GM23248 (cell line): ENCODE results near the gene GPR61. TPM values are rescaled to one million over a fixed set of nuclear protein-coding genes. Genes with fewer than 3 reads are reported as not detected.

Experiments
- DNase-seq: peaks from one replicate; pipeline ENCODE4 v3.0.0-alpha.2; 2015
- H2AFZ ChIP-seq: fragments of 200-600 bp; sonication (generic); 2 replicates; pipeline ENCODE4 v1.6.1; 2016; ENCODE audit warnings: antibody characterized with exemption
- H3F3A ChIP-seq: fragments of 200-600 bp; sonication (generic); 2 replicates; pipeline ENCODE4 v1.6.1; 2016; ENCODE audit warnings: mild to moderate bottlenecking, antibody characterized with exemption, mixed run types; ENCODE audit not compliant: insufficient read depth
- H3K27ac ChIP-seq: fragments of 200-600 bp; sonication (generic); 2 replicates; pipeline ENCODE4 v1.5.1; 2016; ENCODE audit warnings: mild to moderate bottlenecking
- H3K27me3 ChIP-seq: fragments of 200-600 bp; sonication (generic); replicated peaks from 2 replicates; pipeline ENCODE4 v1.6.1; 2016; ENCODE audit warnings: mild to moderate bottlenecking; ENCODE audit not compliant: insufficient read depth
- H3K36me3 ChIP-seq: fragments of 200-600 bp; sonication (generic); 2 replicates; pipeline ENCODE4 v1.6.1; 2016; ENCODE audit warnings: low read depth, mild to moderate bottlenecking
- H3K4me1 ChIP-seq: fragments of 200-600 bp; sonication (generic); 2 replicates; pipeline ENCODE4 v1.6.1; 2016; ENCODE audit warnings: mild to moderate bottlenecking; ENCODE audit not compliant: insufficient read depth
- H3K4me2 ChIP-seq: fragments of 200-600 bp; sonication (generic); one replicate; pipeline ENCODE4 v1.6.1; 2016; ENCODE audit warnings: mild to moderate bottlenecking; ENCODE audit not compliant: unreplicated experiment
- H3K4me3 ChIP-seq: fragments of 200-600 bp; sonication (generic); 2 replicates; pipeline ENCODE4 v1.5.1; 2016; ENCODE audit warnings: mild to moderate bottlenecking
- H3K79me2 ChIP-seq: fragments of 200-600 bp; sonication (generic); 2 replicates; pipeline ENCODE4 v1.6.1; 2016; ENCODE audit warnings: mild to moderate bottlenecking; ENCODE audit not compliant: insufficient read depth
- H3K9ac ChIP-seq: fragments of 200-600 bp; sonication (generic); 2 replicates; pipeline ENCODE4 v1.6.1; 2016; ENCODE audit warnings: mild to moderate bottlenecking
- H3K9me2 ChIP-seq: fragments of 200-600 bp; sonication (generic); 2 replicates; pipeline ENCODE4 v1.6.1; 2016; ENCODE audit warnings: mixed run types, mild to moderate bottlenecking, moderate library complexity; ENCODE audit not compliant: insufficient read depth
- H3K9me3 ChIP-seq: fragments of 200-600 bp; sonication (generic); one replicate; pipeline ENCODE4 v1.6.1; 2017; ENCODE audit warnings: low read depth
- H4K20me1 ChIP-seq: fragments of 200-600 bp; sonication (generic); 2 replicates; pipeline ENCODE4 v1.6.0; 2016; ENCODE audit not compliant: insufficient read depth
- EZH2 ChIP-seq: fragments of 200-600 bp; sonication (generic); IDR thresholded peaks from 2 replicates; pipeline ENCODE4 v1.6.1; 2018; ENCODE audit warnings: antibody characterized with exemption, mild to moderate bottlenecking; ENCODE audit not compliant: insufficient read depth, poor library complexity, severe bottlenecking
- EZH2phosphoT487 ChIP-seq: fragments of 200-600 bp; sonication (generic); IDR thresholded peaks from 2 replicates; pipeline ENCODE4 v1.6.1; 2018; ENCODE audit warnings: antibody characterized with exemption, moderate library complexity, mild to moderate bottlenecking, low read depth; ENCODE audit not compliant: insufficient read depth
- WGBS, 2 experiments: methylation state at CpG; one replicate each; pipeline ENCODE4 v1.1.6; 2015 to 2017; ENCODE audit warnings: low lambda C conversion rate in 2 of 2, low coverage in 1 of 2; ENCODE audit errors: missing lambda C conversion rate in 2 of 2; 5-methylcytosine and 5-hydroxymethylcytosine counted together
- in situ Hi-C: fragments of 300-500 bp; cut with MboI; formaldehyde crosslinking; loops from 2 replicates; pipeline ENCODE4 v1.15.0; 2020
- polyA plus RNA-seq: library from polyadenylated mRNA; unstranded; fragments of >200 nt; fragmentation: Nextera tagmentation; extraction: Ambion mirVana; gene quantifications from 2 replicates; pipeline ENCODE4 v1.2.1, GENCODE V29; 2016
- total RNA-seq: library from RNA; depleted of rRNA; stranded (reverse); fragments of >200 nt; shearing (Covaris generic); gene quantifications from 2 replicates; pipeline ENCODE4 v1.2.3, GENCODE V29; 2014

Gene GPR61
- total and polyA plus RNA-seq, 2 experiments from 2014 or later: not detected

DNA sequence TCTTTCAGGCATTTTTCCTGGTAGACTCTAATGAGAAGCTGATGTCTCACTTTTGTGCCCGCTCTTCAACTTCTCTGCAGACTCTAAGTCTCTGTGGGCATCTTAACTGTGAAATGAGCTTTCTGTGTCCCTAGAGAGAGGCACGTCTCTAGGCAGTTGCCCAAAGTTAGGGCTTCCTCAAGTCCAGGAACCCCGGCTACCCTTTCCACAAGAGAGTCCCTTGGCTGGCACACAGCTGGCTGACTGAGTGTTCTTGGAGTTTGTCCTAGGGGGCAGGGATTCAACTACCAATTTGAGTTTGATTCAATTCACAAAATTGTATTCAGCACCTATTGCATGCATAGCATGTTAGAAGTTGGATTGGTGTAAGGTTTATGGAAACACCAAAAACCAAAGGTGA, 1.4 kb downstream of the GPR61 start:
- no peaks in the 10 kb centered on the region for H4K20me1 ChIP-seq
- no peak overlapping the region for H2AFZ ChIP-seq
- H3K4me1 ChIP-seq: no peaks in the 10 kb centered on the region
- no peaks in the 10 kb centered on the region for H3K79me2 ChIP-seq
- no peaks in the 10 kb centered on the region for H3K9me3 ChIP-seq
- no peak for DNase-seq
- TF ChIP-seq EZH2phosphoT487: no peak
- no peak for TF ChIP-seq EZH2
- H3K9me2 ChIP-seq: no peaks in the 10 kb centered on the region
- no peak overlapping the region for H3K4me3 ChIP-seq
- in situ Hi-C loops: loop anchor here (10.0 kb wide), 2 partner anchors 184 to 444 kb away; partner anchors contain the start of gene AHCYL1
- H3K9ac ChIP-seq: no peak overlapping the region
- no peaks in the 10 kb centered on the region for H3F3A ChIP-seq
- WGBS, 2 experiments: 7 to 16% methylated on average over 3 of the region's 3 CpGs
- H3K4me2 ChIP-seq: no peak overlapping the region
- H3K27ac ChIP-seq: no peak overlapping the region
- no peaks in the 10 kb centered on the region for H3K36me3 ChIP-seq
- no peaks in the 10 kb centered on the region for H3K27me3 ChIP-seq

DNA sequence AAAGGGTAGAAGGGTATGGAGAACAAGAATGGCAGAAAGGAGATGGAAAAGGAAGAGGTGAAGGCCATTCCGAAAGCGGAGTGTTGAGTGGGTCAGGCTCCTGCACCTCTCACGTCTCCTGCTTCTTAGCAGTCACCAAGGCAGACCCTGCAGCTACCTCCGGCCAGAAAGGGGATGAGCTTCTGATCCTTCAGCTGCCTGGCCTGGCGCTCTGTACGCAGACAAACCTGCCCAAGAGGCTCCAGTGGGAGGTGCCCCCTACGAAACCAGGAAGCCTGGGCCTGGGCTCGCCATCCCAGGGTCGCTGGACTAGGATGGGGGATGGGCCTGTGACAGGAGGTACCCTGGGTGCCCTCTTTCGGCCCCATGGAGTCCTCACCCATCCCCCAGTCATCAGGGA, 3.0 kb downstream of the GPR61 start:
- no peak overlapping the region for H3K4me3 ChIP-seq
- H3K4me1 ChIP-seq: peaks cover 12% of the 10 kb centered on the region
- in situ Hi-C loops: loop anchor here (10.0 kb wide), 2 partner anchors 182 to 442 kb away; partner anchors contain the start of gene AHCYL1
- H3K9me3 ChIP-seq: no peaks in the 10 kb centered on the region
- H3K79me2 ChIP-seq: peaks cover 8% of the 10 kb centered on the region
- no peaks in the 10 kb centered on the region for H3K27me3 ChIP-seq
- H3K9me2 ChIP-seq: no peaks in the 10 kb centered on the region
- DNase-seq: no peak
- H3K36me3 ChIP-seq: no peaks in the 10 kb centered on the region
- no peak overlapping the region for H3K4me2 ChIP-seq
- TF ChIP-seq EZH2: no peak
- no peak overlapping the region for H3K9ac ChIP-seq
- WGBS, 2 experiments: 71 to 74% methylated on average over 9 to 10 of the region's 10 CpGs
- peaks cover 10% of the 10 kb centered on the region for H3F3A ChIP-seq
- no peaks in the 10 kb centered on the region for H4K20me1 ChIP-seq
- H3K27ac ChIP-seq: no peak overlapping the region
- no peak overlapping the region for H2AFZ ChIP-seq

GRCh38 chr1:109543283-109543987, 3.8 kb downstream of the GPR61 start:
- Histone ChIP-seq H3K79me2 (peaks cover 15% of the 10 kb centered on the region), H3K27ac (no peak overlapping the region), H3K9ac (no peak overlapping the region), H2AFZ (no peak overlapping the region), H3F3A (peaks cover 10% of the 10 kb centered on the region), H3K4me2 (no peak overlapping the region), H3K9me2 (no peaks in the 10 kb centered on the region), H3K36me3 (no peaks in the 10 kb centered on the region), H3K4me1 (peaks cover 12% of the 10 kb centered on the region), H3K4me3 (no peak overlapping the region), H4K20me1 (no peaks in the 10 kb centered on the region), H3K27me3 (no peaks in the 10 kb centered on the region), H3K9me3 (no peaks in the 10 kb centered on the region)
- no peak for DNase-seq
- in situ Hi-C loops: loop anchor here (10.0 kb wide), 2 partner anchors 181 to 441 kb away; partner anchors contain the start of gene AHCYL1
- TF ChIP-seq EZH2phosphoT487: no peak
- TF ChIP-seq EZH2: no peak
- 60 to 70% methylated on average over 15 to 24 of the region's 24 CpGs for WGBS, 2 experiments

- in situ Hi-C loops: loop anchor here (10.0 kb wide), 2 partner anchors 181 to 441 kb away; partner anchors contain the start of gene AHCYL1
- peaks cover 12% of the 10 kb centered on the region for H3K4me1 ChIP-seq
- no peaks in the 10 kb centered on the region for H3K9me2 ChIP-seq
- no peaks in the 10 kb centered on the region for H3K9me3 ChIP-seq
- no peak for DNase-seq
- H3K9ac ChIP-seq: no peak overlapping the region
- H4K20me1 ChIP-seq: no peaks in the 10 kb centered on the region
- no peaks in the 10 kb centered on the region for H3K36me3 ChIP-seq
- H2AFZ ChIP-seq: no peak overlapping the region
- TF ChIP-seq EZH2phosphoT487 (no peak), EZH2 (no peak)
- H3F3A ChIP-seq: peaks cover 12% of the 10 kb centered on the region
- H3K79me2 ChIP-seq: peaks cover 22% of the 10 kb centered on the region
- no peak overlapping the region for H3K4me2 ChIP-seq
- H3K27me3 ChIP-seq: no peaks in the 10 kb centered on the region
- 60% methylated on average over 14 of the region's 14 CpGs for WGBS, 2 experiments
- H3K4me3 ChIP-seq: no peak overlapping the region
- no peak overlapping the region for H3K27ac ChIP-seq
These were observed 4.5 kb downstream of the GPR61 start for GRCh38 chr1:109543988-109544735.
